OCI-LY7 (cell line): Measurements from ENCODE around the gene IMMP2L. TPM values are rescaled to one million over a fixed set of nuclear protein-coding genes. Genes with fewer than 3 reads are reported as not detected.

Experiments used
- BruUV-seq: library from RNA; stranded (reverse); fragments of 400-500 nt; replicated peaks from 2 replicates; lab custom pipeline; 2021; lab: Mats Ljungman, UMichigan
- CTCF ChIA-PET: fragments of 300-600 bp; sonication (Branson Sonifier 250); formaldehyde crosslinking; loops from one replicate; lab custom pipeline; 2022; ENCODE audit warnings: antibody characterized with exemption; ENCODE audit not compliant: unreplicated experiment; lab: Charles Lee
- POLR2A ChIA-PET: fragments of 300-600 bp; sonication (Branson Sonifier 250); formaldehyde crosslinking; loops from one replicate; lab custom pipeline; 2022; ENCODE audit warnings: antibody characterized with exemption; lab: Charles Lee
- DNase-seq: peaks from one replicate; pipeline ENCODE4 v3.0.0-alpha.2; 2015; ENCODE audit warnings: low spot score
- H2AFZ ChIP-seq: fragments of 200-600 bp; sonication (generic), shearing (Covaris generic); 2 replicates; pipeline ENCODE4 v1.6.1; 2014; ENCODE audit warnings: mild to moderate bottlenecking, antibody characterized with exemption, low read length, moderate library complexity
- H3K27ac ChIP-seq: fragments of 200-600 bp; sonication (generic); 2 replicates; pipeline ENCODE4 v1.5.1; 2014; ENCODE audit warnings: mixed run types, low read depth, mild to moderate bottlenecking, moderate library complexity, low read length, inconsistent platforms; ENCODE audit not compliant: poor library complexity, severe bottlenecking
- H3K36me3 ChIP-seq: fragments of 200-600 bp; sonication (generic); 2 replicates; pipeline ENCODE4 v1.6.1; 2014; ENCODE audit warnings: mild to moderate bottlenecking, antibody characterized with exemption, low read length, moderate library complexity, mixed read lengths; ENCODE audit not compliant: insufficient read depth
- H3K4me1 ChIP-seq: fragments of 200-600 bp; sonication (generic); 2 replicates; pipeline ENCODE4 v1.5.1; 2014; ENCODE audit warnings: mild to moderate bottlenecking, low read length; ENCODE audit not compliant: insufficient read depth, poor library complexity, severe bottlenecking
- H3K4me2 ChIP-seq: fragments of 200-600 bp; sonication (generic); 2 replicates; pipeline ENCODE4 v1.6.1; 2014; ENCODE audit warnings: mild to moderate bottlenecking, low read length
- H3K4me3 ChIP-seq: fragments of 200-600 bp; sonication (generic); 2 replicates; pipeline ENCODE4 v1.5.1; 2014; ENCODE audit warnings: mild to moderate bottlenecking, low read depth, low read length; ENCODE audit not compliant: poor library complexity, severe bottlenecking
- H3K79me2 ChIP-seq: fragments of 200-600 bp; sonication (generic); 2 replicates; pipeline ENCODE4 v1.6.1; 2016; ENCODE audit warnings: low read depth, mild to moderate bottlenecking, low read length, moderate library complexity, mixed read lengths; ENCODE audit not compliant: insufficient read depth
- H3K9me2 ChIP-seq: fragments of 200-600 bp; sonication (generic); 2 replicates; pipeline ENCODE4 v1.6.1; 2016; ENCODE audit warnings: mild to moderate bottlenecking, low read length, mixed read lengths; ENCODE audit not compliant: insufficient read depth
- H3K9me3 ChIP-seq: fragments of 200-600 bp; sonication (generic); 2 replicates; pipeline ENCODE4 v1.6.1; 2014; ENCODE audit warnings: mild to moderate bottlenecking, mixed run types, low read length, mixed read lengths
- H4K20me1 ChIP-seq: fragments of 200-600 bp; sonication (generic); 2 replicates; pipeline ENCODE4 v1.6.1; 2014; ENCODE audit warnings: mild to moderate bottlenecking, antibody characterized with exemption, low read length, moderate library complexity, mixed read lengths; ENCODE audit not compliant: insufficient read depth
- CTCF ChIP-seq: fragments of 200-600 bp; sonication (generic); conservative IDR thresholded peaks from 2 replicates; pipeline ENCODE4 v1.5.1; 2014; ENCODE audit warnings: mild to moderate bottlenecking, antibody characterized with exemption, low read length, moderate library complexity, mixed read lengths
- EZH2phosphoT487 ChIP-seq: fragments of 200-600 bp; sonication (generic); IDR thresholded peaks from 2 replicates; pipeline ENCODE4 v1.6.1; 2018; ENCODE audit warnings: low read depth, borderline replicate concordance, mild to moderate bottlenecking, mixed run types, antibody characterized with exemption, low read length, moderate library complexity, mixed read lengths
- intact Hi-C: fragments of 100-400 bp; cut with micrococcal nuclease; formaldehyde crosslinking; loops from one replicate; pipeline ENCODE4 v1.10.0; 2022; ENCODE audit not compliant: unreplicated experiment
- total RNA-seq, 2 experiments: library from RNA; depleted of rRNA in 1 of 2; stranded (reverse); fragments of >200 nt in 1 of 2; shearing (Covaris generic) in 1 of 2; gene quantifications; 2 replicates each; pipeline ENCODE4 v1.2.3, GENCODE V29; 2014 to 2022

Gene IMMP2L
- total RNA-seq, 2 experiments from 2014 or later = 8.0 to 25.4 TPM

- POLR2A ChIA-PET = no interaction called here
- intact Hi-C loops = no loop called here
Measured at GRCh38 chr7:110897538-110897937, 664.8 kb downstream of the IMMP2L start.

GRCh38 chr7:110894111-110894510 lies 668.2 kb downstream of the IMMP2L start:
- H3K27ac ChIP-seq = no peak overlapping the region
- H3K36me3 ChIP-seq = no peaks in the 10 kb centered on the region
- no TSS peak for BruUV-seq
- ChIA-PET POLR2A (no interaction called here), CTCF (no interaction called here)
- no peak overlapping the region for H3K4me3 ChIP-seq
- no peak for DNase-seq
- TF ChIP-seq EZH2phosphoT487 (no peak), CTCF (no peak)
- no peaks in the 10 kb centered on the region for H4K20me1 ChIP-seq
- H3K4me2 ChIP-seq = no peak overlapping the region
- H3K9me3 ChIP-seq = no peaks in the 10 kb centered on the region
- H3K4me1 ChIP-seq = no peaks in the 10 kb centered on the region
- H3K9me2 ChIP-seq = no peaks in the 10 kb centered on the region
- intact Hi-C loops = no loop called here
- no peaks in the 10 kb centered on the region for H3K79me2 ChIP-seq
- H2AFZ ChIP-seq = no peak overlapping the region

More at GRCh38 chr7:110897538-110897937, 664.8 kb downstream of the IMMP2L start:
- Histone ChIP-seq H3K79me2 (no peaks in the 10 kb centered on the region), H3K4me3 (no peak overlapping the region), H3K9me2 (no peaks in the 10 kb centered on the region), H3K27ac (no peak overlapping the region), H3K9me3 (no peaks in the 10 kb centered on the region), H4K20me1 (no peaks in the 10 kb centered on the region), H2AFZ (no peak overlapping the region), H3K36me3 (no peaks in the 10 kb centered on the region), H3K4me2 (no peak overlapping the region), H3K4me1 (no peaks in the 10 kb centered on the region)
- DNase-seq = no peak
- BruUV-seq = no TSS peak
- CTCF ChIA-PET = no interaction called here
- TF ChIP-seq CTCF = no peak
- no peak for TF ChIP-seq EZH2phosphoT487

GRCh38 chr7:110891197-110891596 lies 671.1 kb downstream of the IMMP2L start:
- POLR2A ChIA-PET = no interaction called here
- no peak for TF ChIP-seq CTCF
- no peak for TF ChIP-seq EZH2phosphoT487

More at GRCh38 chr7:110891197-110891596, 671.1 kb downstream of the IMMP2L start:
- H3K9me3 ChIP-seq = no peaks in the 10 kb centered on the region
- H3K9me2 ChIP-seq = no peaks in the 10 kb centered on the region
- no peak overlapping the region for H3K4me3 ChIP-seq
- H3K79me2 ChIP-seq = no peaks in the 10 kb centered on the region
- CTCF ChIA-PET = no interaction called here
- H3K4me1 ChIP-seq = no peaks in the 10 kb centered on the region
- no peak for DNase-seq
- no peaks in the 10 kb centered on the region for H3K36me3 ChIP-seq
- intact Hi-C loops = no loop called here
- H3K4me2 ChIP-seq = no peak overlapping the region
- H2AFZ ChIP-seq = no peak overlapping the region
- no TSS peak for BruUV-seq
- H3K27ac ChIP-seq = no peak overlapping the region
- no peaks in the 10 kb centered on the region for H4K20me1 ChIP-seq
